Adrenal gland (tissue), 5 donors: ENCODE measurements around the gene IFIT2.

Experiments used
- POLR2A ChIP-seq, 2 donors: fragments of 450-650 bp; IDR thresholded peaks; one replicate each; pipeline ENCODE4 v1.6.1; 2017; ENCODE audit warnings: antibody characterized with exemption in 2 of 2, mild to moderate bottlenecking in 2 of 2, moderate library complexity in 1 of 2
- TF ChIP-seq, protein P1 (sequence below), 6 experiments: fragments of 450-650 bp in 4 of 6; fragments of 200-600 bp in 2 of 6; sonication (generic) in 1 of 6; IDR thresholded peaks; 1 replicate in 5 of 6; 2 replicates in 1 of 6; pipeline versions ENCODE4 v1.5.1 to v1.8.0; 2016 to 2021; ENCODE audit warnings: antibody characterized with exemption in 6 of 6, mild to moderate bottlenecking in 2 of 6, moderate library complexity in 1 of 6
- donor health status: DM: no; HTN: no; CAD: no.

DNA sequence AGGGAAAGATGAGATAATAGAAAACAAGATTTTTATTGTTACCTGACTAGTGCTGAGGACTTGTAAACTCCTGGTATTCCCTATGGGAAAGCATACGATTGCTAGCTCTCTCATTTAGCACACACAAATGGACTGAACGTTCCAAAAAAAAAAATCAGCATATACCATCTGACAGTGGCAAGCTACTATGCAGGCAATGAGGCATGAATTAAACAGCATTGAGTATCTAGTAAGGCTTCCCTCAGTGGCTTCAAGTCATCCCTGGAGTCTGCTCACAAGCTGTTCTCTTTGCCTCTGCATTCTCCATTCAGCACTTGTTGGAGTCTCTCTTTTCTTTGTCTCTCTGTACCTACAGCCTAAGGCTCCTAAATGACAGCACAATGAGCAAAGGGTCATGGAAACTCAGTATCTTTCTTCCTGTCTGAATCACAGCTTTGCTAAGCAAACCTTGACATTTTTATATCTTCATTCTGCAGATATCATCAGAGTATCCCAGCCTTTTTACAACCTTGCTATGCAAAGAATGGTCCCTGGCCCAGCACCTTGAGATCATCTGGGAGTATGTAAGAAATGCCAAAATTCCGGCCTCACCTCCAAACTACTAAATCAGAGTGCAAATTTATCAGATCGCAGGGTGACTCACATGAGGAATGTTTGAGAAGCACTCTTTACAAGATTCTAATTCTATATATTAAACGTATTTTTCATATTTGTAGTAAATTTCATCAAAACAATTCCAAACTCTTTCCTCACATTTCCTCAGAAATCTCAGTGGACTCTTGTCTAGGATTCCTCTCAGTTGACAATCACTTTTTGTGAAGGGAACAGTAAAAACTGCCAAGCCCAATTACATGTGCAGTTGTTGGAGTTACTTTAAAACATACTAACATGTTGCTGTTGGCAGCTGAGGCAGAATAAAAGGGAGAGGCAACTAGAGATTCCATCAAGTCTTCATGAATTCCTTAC, 39.5 kb upstream of the IFIT2 start:
- TF ChIP-seq, protein P1, sequence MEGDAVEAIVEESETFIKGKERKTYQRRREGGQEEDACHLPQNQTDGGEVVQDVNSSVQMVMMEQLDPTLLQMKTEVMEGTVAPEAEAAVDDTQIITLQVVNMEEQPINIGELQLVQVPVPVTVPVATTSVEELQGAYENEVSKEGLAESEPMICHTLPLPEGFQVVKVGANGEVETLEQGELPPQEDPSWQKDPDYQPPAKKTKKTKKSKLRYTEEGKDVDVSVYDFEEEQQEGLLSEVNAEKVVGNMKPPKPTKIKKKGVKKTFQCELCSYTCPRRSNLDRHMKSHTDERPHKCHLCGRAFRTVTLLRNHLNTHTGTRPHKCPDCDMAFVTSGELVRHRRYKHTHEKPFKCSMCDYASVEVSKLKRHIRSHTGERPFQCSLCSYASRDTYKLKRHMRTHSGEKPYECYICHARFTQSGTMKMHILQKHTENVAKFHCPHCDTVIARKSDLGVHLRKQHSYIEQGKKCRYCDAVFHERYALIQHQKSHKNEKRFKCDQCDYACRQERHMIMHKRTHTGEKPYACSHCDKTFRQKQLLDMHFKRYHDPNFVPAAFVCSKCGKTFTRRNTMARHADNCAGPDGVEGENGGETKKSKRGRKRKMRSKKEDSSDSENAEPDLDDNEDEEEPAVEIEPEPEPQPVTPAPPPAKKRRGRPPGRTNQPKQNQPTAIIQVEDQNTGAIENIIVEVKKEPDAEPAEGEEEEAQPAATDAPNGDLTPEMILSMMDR (IDR thresholded peaks at IDR 0.05), result no peak
- TF ChIP-seq POLR2A (IDR thresholded peaks at IDR 0.05), result no peak
